Mesendoderm (in vitro differentiated cells): ENCODE measurements around the gene SDK1.

Experiments used
- DNase-seq: peaks from one replicate; pipeline ENCODE4 v3.0.0; 2013
- H2AK5ac ChIP-seq: 2 replicates; pipeline ENCODE4 v1.6.1; 2013; ENCODE audit warnings: low read length, inconsistent platforms
- H2BK120ac ChIP-seq: 2 replicates; pipeline ENCODE4 v1.6.1; 2013; ENCODE audit warnings: low read depth, mild to moderate bottlenecking, low read length, moderate library complexity, mixed read lengths
- H2BK15ac ChIP-seq: replicated peaks from 2 replicates; pipeline ENCODE4 v1.6.1; 2013; ENCODE audit warnings: low read depth, mild to moderate bottlenecking, moderate library complexity
- H2BK5ac ChIP-seq: 2 replicates; pipeline ENCODE4 v1.6.1; 2013; ENCODE audit warnings: low read length, inconsistent platforms
- H3K18ac ChIP-seq: 2 replicates; pipeline ENCODE4 v1.6.1; 2013; ENCODE audit warnings: mild to moderate bottlenecking, low read length, mixed read lengths
- H3K23ac ChIP-seq: one replicate; pipeline ENCODE4 v1.6.1; 2013; ENCODE audit warnings: low read length
- H3K27ac ChIP-seq: 2 replicates; pipeline ENCODE4 v1.5.1; 2013; ENCODE audit warnings: low read depth, mild to moderate bottlenecking, inconsistent platforms, low read length, moderate library complexity
- H3K27me3 ChIP-seq: 2 replicates; pipeline ENCODE4 v1.6.1; 2013; ENCODE audit warnings: low read length, control low read depth, mild to moderate bottlenecking, inconsistent platforms; ENCODE audit not compliant: insufficient read depth, poor library complexity
- H3K36me3 ChIP-seq: 2 replicates; pipeline ENCODE4 v1.6.1; 2013; ENCODE audit warnings: low read length, inconsistent platforms; ENCODE audit not compliant: control insufficient read depth, insufficient read depth
- H3K4ac ChIP-seq: one replicate; pipeline ENCODE4 v1.6.1; 2013; ENCODE audit warnings: low read depth, mild to moderate bottlenecking, low read length, moderate library complexity
- H3K4me1 ChIP-seq: 2 replicates; pipeline ENCODE4 v1.6.1; 2013; ENCODE audit warnings: low read depth, low read length, inconsistent platforms; ENCODE audit not compliant: control insufficient read depth
- H3K4me2 ChIP-seq: 2 replicates; pipeline ENCODE4 v1.6.1; 2013; ENCODE audit warnings: low read length
- H3K4me3 ChIP-seq: 2 replicates; pipeline ENCODE4 v1.5.1; 2013; ENCODE audit warnings: mild to moderate bottlenecking, low read length
- H3K56ac ChIP-seq: one replicate; pipeline ENCODE4 v1.6.1; 2013; ENCODE audit warnings: low read length
- H3K79me1 ChIP-seq: 2 replicates; pipeline ENCODE4 v1.6.1; 2013; ENCODE audit warnings: low read length, inconsistent platforms
- H3K79me2 ChIP-seq: 2 replicates; pipeline ENCODE4 v1.6.1; 2013; ENCODE audit warnings: mild to moderate bottlenecking, low read length; ENCODE audit not compliant: control insufficient read depth, insufficient read depth
- H3K9ac ChIP-seq: 2 replicates; pipeline ENCODE4 v1.6.1; 2013; ENCODE audit warnings: low read length, inconsistent platforms
- H4K5ac ChIP-seq: one replicate; pipeline ENCODE4 v1.6.1; 2013; ENCODE audit warnings: low read length
- H4K8ac ChIP-seq: one replicate; pipeline ENCODE4 v1.6.1; 2013; ENCODE audit warnings: low read depth, mild to moderate bottlenecking, control low read depth, low read length, moderate library complexity
- WGBS: extraction: QIAGEN DNeasy Blood & Tissue Kit; methylation state at CpG from one replicate; pipeline ENCODE4 v1.1.7; 2013; ENCODE audit warnings: low lambda C conversion rate, missing lambda C conversion rate; ENCODE audit not compliant: insufficient coverage; ENCODE audit errors: extremely low coverage; 5-methylcytosine and 5-hydroxymethylcytosine counted together

SDK1 gene

GRCh38 chr7:3408814-3409595 lies 108.0 kb downstream of the SDK1 start:
- Histone ChIP-seq H3K4ac (no peak overlapping the region), H3K79me1 (no peaks in the 10 kb centered on the region), H3K9ac (no peak overlapping the region), H3K4me2 (no peak overlapping the region), H3K27me3 (no peaks in the 10 kb centered on the region), H2AK5ac (no peak overlapping the region), H2BK5ac (no peak overlapping the region), H2BK15ac (no peak overlapping the region), H3K36me3 (no peaks in the 10 kb centered on the region), H3K18ac (no peak overlapping the region), H4K8ac (no peak overlapping the region), H3K27ac (no peak overlapping the region), H2BK120ac (no peak overlapping the region), H3K56ac (no peak overlapping the region), H3K79me2 (no peaks in the 10 kb centered on the region), H4K5ac (no peak overlapping the region), H3K23ac (no peak overlapping the region), H3K4me3 (no peak overlapping the region), H3K4me1 (no peaks in the 10 kb centered on the region)
- no CpG with 5 or more reads among the region's 5 CpGs for WGBS
- DNase-seq: no peak

- Histone ChIP-seq H2BK120ac (no peak overlapping the region), H3K18ac (no peak overlapping the region), H3K27ac (no peak overlapping the region), H3K4me1 (no peaks in the 10 kb centered on the region), H4K5ac (no peak overlapping the region), H3K79me2 (no peaks in the 10 kb centered on the region), H3K36me3 (no peaks in the 10 kb centered on the region), H3K23ac (no peak overlapping the region), H3K27me3 (no peaks in the 10 kb centered on the region), H3K4me2 (no peak overlapping the region), H2BK15ac (no peak overlapping the region), H3K4me3 (no peak overlapping the region), H4K8ac (no peak overlapping the region), H3K4ac (no peak overlapping the region), H3K79me1 (no peaks in the 10 kb centered on the region), H2BK5ac (no peak overlapping the region), H3K9ac (no peak overlapping the region), H2AK5ac (no peak overlapping the region), H3K56ac (no peak overlapping the region)
- DNase-seq: no peak
- WGBS: no CpG with 5 or more reads among the region's 2 CpGs
These were observed 111.8 kb downstream of the SDK1 start for GRCh38 chr7:3412871-3413270.

GRCh38 chr7:3415861-3416312 lies 114.8 kb downstream of the SDK1 start:
- H3K4ac ChIP-seq: no peak overlapping the region

GRCh38 chr7:3416453-3416852 lies 115.4 kb downstream of the SDK1 start:
- Histone ChIP-seq H3K4ac (no peak overlapping the region), H2AK5ac (no peak overlapping the region), H3K4me2 (no peak overlapping the region), H3K4me1 (no peaks in the 10 kb centered on the region), H3K36me3 (no peaks in the 10 kb centered on the region), H3K23ac (no peak overlapping the region), H4K5ac (no peak overlapping the region), H2BK120ac (no peak overlapping the region), H3K56ac (no peak overlapping the region), H3K9ac (no peak overlapping the region), H2BK5ac (no peak overlapping the region), H3K18ac (no peak overlapping the region), H2BK15ac (no peak overlapping the region), H3K79me1 (no peaks in the 10 kb centered on the region), H3K4me3 (no peak overlapping the region), H4K8ac (no peak overlapping the region), H3K27ac (no peak overlapping the region), H3K27me3 (no peaks in the 10 kb centered on the region), H3K79me2 (no peaks in the 10 kb centered on the region)
- DNase-seq: no peak
- WGBS: no CpG with 5 or more reads among the region's 4 CpGs

More at GRCh38 chr7:3415861-3416312, 114.8 kb downstream of the SDK1 start:
- Histone ChIP-seq H2BK120ac (no peak overlapping the region), H3K4me1 (no peaks in the 10 kb centered on the region), H3K27me3 (no peaks in the 10 kb centered on the region), H2BK5ac (no peak overlapping the region), H3K4me2 (no peak overlapping the region), H3K27ac (no peak overlapping the region), H4K8ac (no peak overlapping the region), H3K23ac (no peak overlapping the region), H3K79me1 (no peaks in the 10 kb centered on the region), H4K5ac (no peak overlapping the region), H2AK5ac (no peak overlapping the region), H2BK15ac (no peak overlapping the region), H3K36me3 (no peaks in the 10 kb centered on the region), H3K4me3 (no peak overlapping the region), H3K56ac (no peak overlapping the region), H3K79me2 (no peaks in the 10 kb centered on the region), H3K18ac (no peak overlapping the region), H3K9ac (no peak overlapping the region)
- WGBS: no CpG with 5 or more reads among the region's 3 CpGs
- no peak for DNase-seq

- no peak overlapping the region for H3K9ac ChIP-seq
- no peak for DNase-seq
- H3K27me3 ChIP-seq: no peaks in the 10 kb centered on the region
These were observed 124.0 kb downstream of the SDK1 start for GRCh38 chr7:3425087-3425486.

GRCh38 chr7:3426064-3426463 lies 125.0 kb downstream of the SDK1 start:
- Histone ChIP-seq H3K79me1 (no peaks in the 10 kb centered on the region), H3K4me2 (no peak overlapping the region), H2BK5ac (no peak overlapping the region), H3K18ac (no peak overlapping the region), H3K23ac (no peak overlapping the region), H3K27me3 (no peaks in the 10 kb centered on the region), H3K56ac (no peak overlapping the region), H3K79me2 (no peaks in the 10 kb centered on the region), H3K27ac (no peak overlapping the region), H3K4ac (no peak overlapping the region), H4K5ac (no peak overlapping the region), H3K9ac (no peak overlapping the region), H2BK120ac (no peak overlapping the region), H2AK5ac (no peak overlapping the region), H3K4me1 (peaks cover 3% of the 10 kb centered on the region), H2BK15ac (no peak overlapping the region), H3K36me3 (no peaks in the 10 kb centered on the region), H4K8ac (no peak overlapping the region), H3K4me3 (no peak overlapping the region)
- DNase-seq: no peak
- WGBS: no CpG with 5 or more reads among the region's 4 CpGs

More at GRCh38 chr7:3425087-3425486, 124.0 kb downstream of the SDK1 start:
- Histone ChIP-seq H3K4me1 (no peaks in the 10 kb centered on the region), H3K23ac (no peak overlapping the region), H3K56ac (no peak overlapping the region), H3K36me3 (no peaks in the 10 kb centered on the region), H2BK120ac (no peak overlapping the region), H2AK5ac (no peak overlapping the region), H4K8ac (no peak overlapping the region), H3K4me2 (no peak overlapping the region), H4K5ac (no peak overlapping the region), H3K79me2 (no peaks in the 10 kb centered on the region), H2BK15ac (no peak overlapping the region), H3K18ac (no peak overlapping the region), H3K27ac (no peak overlapping the region), H3K79me1 (no peaks in the 10 kb centered on the region), H3K4ac (no peak overlapping the region), H2BK5ac (no peak overlapping the region), H3K4me3 (no peak overlapping the region)
